ENCODE measurements around the gene MAP4K3. TPM values are rescaled to one million over a fixed set of nuclear protein-coding genes. Genes with fewer than 3 reads are reported as not detected.

The MAP4K3 gene
- total and polyA plus RNA-seq, 2 of the 8 experiments (the other 6 are each of a cell fraction or from before 2014, with no cell fraction given), result 11.4 to 63.0 TPM

- no peak for TF ChIP-seq CHD7 (IDR thresholded peaks at IDR 0.05; ENCODE audit: insufficient replicate concordance, low read length)
- no peak for TF ChIP-seq ZNF274 (IDR thresholded peaks at IDR 0.05; ENCODE audit: borderline replicate concordance, extremely low read depth, low read length)
- TF ChIP-seq HDAC2 (IDR thresholded peaks at IDR 0.05; ENCODE audit: borderline replicate concordance in 1 of 2, low read depth in 2 of 2, low read length in 2 of 2), result no peak
- TF ChIP-seq JUN (IDR thresholded peaks at IDR 0.05; ENCODE audit: low read depth, low read length), result no peak
- TF ChIP-seq JUND (IDR thresholded peaks at IDR 0.05; ENCODE audit: low read length), result no peak
- TF ChIP-seq KDM1A (IDR thresholded peaks at IDR 0.05; ENCODE audit: borderline replicate concordance, low read length), result no peak
- no peak for TF ChIP-seq USF2 (IDR thresholded peaks at IDR 0.05; ENCODE audit: low read length)
- TF ChIP-seq SP4 (IDR thresholded peaks at IDR 0.05; ENCODE audit: low read length), result no peak
- TF ChIP-seq CHD2 (IDR thresholded peaks at IDR 0.05; ENCODE audit: low read length), result no peak
These were observed 42.1 kb upstream of the MAP4K3 start (continued) for GRCh38 chr2:39479053-39479670.
